Neural progenitor cell (in vitro differentiated cells): ENCODE measurements around the gene STAT4. TPM values are rescaled to one million over a fixed set of nuclear protein-coding genes. Genes with fewer than 3 reads are reported as not detected.

Experiments
- DNase-seq: peaks from one replicate; pipeline ENCODE4 v3.0.0-alpha.2; 2016; ENCODE audit warnings: low spot score
- H2AFZ ChIP-seq: fragments of 200-600 bp; sonication (generic); replicated peaks from 2 replicates; pipeline ENCODE4 v1.6.1; 2016; ENCODE audit warnings: antibody characterized with exemption
- H3F3A ChIP-seq: fragments of 200-600 bp; sonication (generic); 2 replicates; pipeline ENCODE4 v1.6.1; 2016; ENCODE audit warnings: antibody characterized with exemption, low read depth
- H3K27ac ChIP-seq: fragments of 200-600 bp; sonication (generic); 2 replicates; pipeline ENCODE4 v1.5.1; 2016; ENCODE audit warnings: mild to moderate bottlenecking
- H3K27me3 ChIP-seq: fragments of 200-600 bp; sonication (generic); 2 replicates; pipeline ENCODE4 v1.6.1; 2016; ENCODE audit warnings: mild to moderate bottlenecking, moderate library complexity
- H3K36me3 ChIP-seq: fragments of 200-600 bp; sonication (generic); 2 replicates; pipeline ENCODE4 v1.5.1; 2016
- H3K4me1 ChIP-seq: fragments of 200-600 bp; sonication (generic); 2 replicates; pipeline ENCODE4 v1.6.1; 2016; ENCODE audit warnings: mixed run types
- H3K4me2 ChIP-seq: fragments of 200-600 bp; sonication (generic); 2 replicates; pipeline ENCODE4 v1.6.1; 2016
- H3K4me3 ChIP-seq: fragments of 200-600 bp; sonication (generic); 2 replicates; pipeline ENCODE4 v1.5.1; 2016
- H3K79me2 ChIP-seq: fragments of 200-600 bp; sonication (generic); 2 replicates; pipeline ENCODE4 v1.6.1; 2016; ENCODE audit warnings: low read depth
- H3K9ac ChIP-seq: fragments of 200-600 bp; sonication (generic); 2 replicates; pipeline ENCODE4 v1.6.1; 2016
- H3K9me3 ChIP-seq: fragments of 200-600 bp; sonication (generic); 2 replicates; pipeline ENCODE4 v1.5.1; 2016; ENCODE audit warnings: low read depth
- H4K20me1 ChIP-seq: fragments of 200-600 bp; sonication (generic); 2 replicates; pipeline ENCODE4 v1.6.1; 2016; ENCODE audit warnings: low read depth
- H3K27ac Mint-ChIP-seq: 3 replicates; pipeline ENCODE4 v1.8.0; 2021; ENCODE audit warnings: mixed read lengths
- H3K27me3 Mint-ChIP-seq: 2 replicates; pipeline ENCODE4 v1.8.0; 2022; ENCODE audit warnings: low read depth, mild to moderate bottlenecking, inconsistent platforms, moderate library complexity, mixed read lengths; ENCODE audit not compliant: insufficient read depth
- H3K36me3 Mint-ChIP-seq: 3 replicates; pipeline ENCODE4 v1.8.0; 2021; ENCODE audit warnings: mixed read lengths
- H3K4me1 Mint-ChIP-seq: 3 replicates; pipeline ENCODE4 v1.8.0; 2021; ENCODE audit warnings: mixed read lengths
- H3K4me3 Mint-ChIP-seq: 3 replicates; pipeline ENCODE4 v1.8.0; 2021; ENCODE audit warnings: mild to moderate bottlenecking, moderate library complexity, mixed read lengths
- H3K9me3 Mint-ChIP-seq: 3 replicates; pipeline ENCODE4 v1.8.0; 2020; ENCODE audit warnings: mixed read lengths
- CTCF ChIP-seq: fragments of 200-600 bp; sonication (generic); IDR thresholded peaks from 2 replicates; pipeline ENCODE4 v1.5.1; 2017; ENCODE audit warnings: antibody characterized with exemption, mild to moderate bottlenecking
- EZH2 ChIP-seq: fragments of 200-600 bp; sonication (generic); IDR thresholded peaks from 2 replicates; pipeline ENCODE4 v1.6.1; 2017; ENCODE audit warnings: antibody characterized with exemption, mild to moderate bottlenecking, moderate library complexity
- EZH2phosphoT487 ChIP-seq: fragments of 200-600 bp; sonication (generic); IDR thresholded peaks from 2 replicates; pipeline ENCODE4 v1.6.1; 2017; ENCODE audit warnings: antibody characterized with exemption
- total RNA-seq: library from RNA; depleted of rRNA; stranded (reverse); fragments of >200 nt; gene quantifications from 2 replicates; pipeline ENCODE4 v1.2.3, GENCODE V29; 2015; ENCODE audit warnings: low replicate concordance

Gene STAT4
- total RNA-seq, 1 donor from 2014 or later: 0.32 TPM

DNA sequence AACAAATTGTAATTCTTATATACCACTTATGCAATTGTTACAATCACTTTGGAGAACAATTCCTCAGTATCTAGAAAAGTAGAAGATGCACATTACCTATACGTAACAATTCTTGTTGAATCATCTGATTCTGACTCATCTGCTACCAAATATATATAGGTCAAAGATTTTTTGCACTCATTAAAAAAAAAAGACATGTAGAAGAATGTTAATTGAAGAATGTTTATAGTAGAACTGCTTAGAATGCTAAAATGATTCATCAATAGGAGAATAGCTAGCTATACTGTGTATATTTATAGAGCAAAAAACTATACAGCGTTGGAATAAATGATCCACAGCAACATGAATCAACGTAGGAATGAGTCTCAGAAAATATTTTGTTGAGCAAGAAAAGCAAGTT lies 107.4 kb downstream of the STAT4 start:
- no peak for TF ChIP-seq EZH2
- DNase-seq: no peak
- H3K4me1 Mint-ChIP-seq: peaks cover 1% of the 10 kb centered on the region

GRCh38 chr2:191041418-191042161 lies 109.2 kb downstream of the STAT4 start:
- TF ChIP-seq EZH2 (no peak), EZH2phosphoT487 (no peak), CTCF (no peak)

More for the DNA sequence above, 107.4 kb downstream of the STAT4 start:
- Histone ChIP-seq H3K27me3 (no peaks in the 10 kb centered on the region), H3K4me3 (no peak overlapping the region), H3K27ac (no peak overlapping the region), H3K9me3 (peaks cover 3% of the 10 kb centered on the region), H3F3A (no peaks in the 10 kb centered on the region), H3K79me2 (no peaks in the 10 kb centered on the region), H3K36me3 (no peaks in the 10 kb centered on the region), H4K20me1 (no peaks in the 10 kb centered on the region), H2AFZ (no peak overlapping the region), H3K4me1 (no peaks in the 10 kb centered on the region), H3K9ac (no peak overlapping the region), H3K4me2 (no peak overlapping the region)
- Mint-ChIP-seq H3K36me3 (no peaks in the 10 kb centered on the region), H3K27ac (no peak overlapping the region), H3K9me3 (peaks cover 7% of the 10 kb centered on the region), H3K4me3 (no peak overlapping the region), H3K27me3 (peaks cover 2% of the 10 kb centered on the region)

GRCh38 chr2:191039616-191040015 lies 111.2 kb downstream of the STAT4 start:
- Histone ChIP-seq H3K79me2 (no peaks in the 10 kb centered on the region), H3K4me1 (no peaks in the 10 kb centered on the region), H3K27me3 (no peaks in the 10 kb centered on the region), H3K36me3 (no peaks in the 10 kb centered on the region), H3K4me3 (no peak overlapping the region), H3K9ac (no peak overlapping the region), H3F3A (no peaks in the 10 kb centered on the region), H2AFZ (no peak overlapping the region), H3K9me3 (peaks cover under 1% of the 10 kb centered on the region), H3K4me2 (no peak overlapping the region), H3K27ac (no peak overlapping the region), H4K20me1 (no peaks in the 10 kb centered on the region)
- TF ChIP-seq CTCF: no peak
- TF ChIP-seq EZH2: no peak
- no peak for TF ChIP-seq EZH2phosphoT487
- DNase-seq: no peak
- Mint-ChIP-seq H3K27me3 (peaks cover 2% of the 10 kb centered on the region), H3K27ac (no peak overlapping the region), H3K4me3 (no peak overlapping the region), H3K9me3 (peaks cover 6% of the 10 kb centered on the region), H3K36me3 (no peaks in the 10 kb centered on the region), H3K4me1 (peaks cover 5% of the 10 kb centered on the region)

More at GRCh38 chr2:191041418-191042161, 109.2 kb downstream of the STAT4 start:
- Histone ChIP-seq H3K9me3 (peaks cover 3% of the 10 kb centered on the region), H3K27ac (no peak overlapping the region), H3F3A (no peaks in the 10 kb centered on the region), H3K36me3 (no peaks in the 10 kb centered on the region), H3K79me2 (no peaks in the 10 kb centered on the region), H3K4me1 (no peaks in the 10 kb centered on the region), H4K20me1 (no peaks in the 10 kb centered on the region), H3K4me2 (no peak overlapping the region), H3K27me3 (no peaks in the 10 kb centered on the region), H2AFZ (no peak overlapping the region), H3K4me3 (no peak overlapping the region), H3K9ac (no peak overlapping the region)
- no peaks in the 10 kb centered on the region for H3K36me3 Mint-ChIP-seq
- DNase-seq: no peak
- H3K27ac Mint-ChIP-seq: no peak overlapping the region
- peaks cover 7% of the 10 kb centered on the region for H3K9me3 Mint-ChIP-seq
- peaks cover 2% of the 10 kb centered on the region for H3K27me3 Mint-ChIP-seq
- H3K4me3 Mint-ChIP-seq: no peak overlapping the region
- peaks cover 5% of the 10 kb centered on the region for H3K4me1 Mint-ChIP-seq

GRCh38 chr2:191038741-191039140 lies 112.1 kb downstream of the STAT4 start:
- Histone ChIP-seq H3K27me3 (no peaks in the 10 kb centered on the region), H2AFZ (no peak overlapping the region), H3K4me1 (no peaks in the 10 kb centered on the region), H3K9ac (no peak overlapping the region), H3K27ac (no peak overlapping the region), H3K9me3 (no peaks in the 10 kb centered on the region), H4K20me1 (no peaks in the 10 kb centered on the region), H3K4me2 (no peak overlapping the region), H3K79me2 (no peaks in the 10 kb centered on the region), H3F3A (no peaks in the 10 kb centered on the region), H3K36me3 (no peaks in the 10 kb centered on the region), H3K4me3 (no peak overlapping the region)
- H3K4me3 Mint-ChIP-seq: no peak overlapping the region
- H3K27ac Mint-ChIP-seq: no peak overlapping the region
- H3K27me3 Mint-ChIP-seq: peaks cover 2% of the 10 kb centered on the region
- H3K9me3 Mint-ChIP-seq: peaks cover 2% of the 10 kb centered on the region
- H3K36me3 Mint-ChIP-seq: no peaks in the 10 kb centered on the region
- DNase-seq: no peak
- peaks cover 5% of the 10 kb centered on the region for H3K4me1 Mint-ChIP-seq
- TF ChIP-seq EZH2 (no peak), CTCF (no peak), EZH2phosphoT487 (no peak)
